ENCODE data around the gene SLC47A2.

DNA sequence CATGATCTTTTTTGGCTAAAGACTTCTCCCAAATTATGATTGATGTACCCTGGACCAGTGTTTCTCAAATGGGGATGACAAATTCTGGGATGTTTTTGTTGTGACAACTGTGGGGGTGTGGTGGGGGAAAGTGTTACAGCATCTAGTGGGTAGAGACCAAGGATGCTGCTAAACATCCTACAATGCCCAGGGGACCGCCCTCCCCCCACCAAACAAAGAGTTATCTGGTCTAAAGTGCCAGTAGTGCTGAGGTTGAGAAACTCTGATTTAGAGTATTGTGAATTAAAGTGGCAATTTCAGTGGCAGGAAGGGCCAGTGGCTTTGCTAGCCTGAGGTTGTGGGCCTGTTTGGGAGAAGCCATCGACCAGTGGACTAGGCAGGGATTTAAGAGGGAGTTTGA lies 33.3 kb downstream of the SLC47A2 start:
- TF ChIP-seq, protein P1, sequence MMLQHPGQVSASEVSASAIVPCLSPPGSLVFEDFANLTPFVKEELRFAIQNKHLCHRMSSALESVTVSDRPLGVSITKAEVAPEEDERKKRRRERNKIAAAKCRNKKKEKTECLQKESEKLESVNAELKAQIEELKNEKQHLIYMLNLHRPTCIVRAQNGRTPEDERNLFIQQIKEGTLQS (IDR thresholded peaks at IDR 0.05) = no peak
- TF ChIP-seq, protein P1 (CRISPR knock-in tag; conservative IDR thresholded peaks at IDR 0.05) = no peak
- TF ChIP-seq PHB (CRISPR knock-in tag; IDR thresholded peaks at IDR 0.05) = no peak
- TF ChIP-seq ZNF174 (CRISPR knock-in tag; IDR thresholded peaks at IDR 0.05) = no peak
- TF ChIP-seq ZNF668 (CRISPR knock-in tag; IDR thresholded peaks at IDR 0.05) = no peak
- TF ChIP-seq, protein P2, sequence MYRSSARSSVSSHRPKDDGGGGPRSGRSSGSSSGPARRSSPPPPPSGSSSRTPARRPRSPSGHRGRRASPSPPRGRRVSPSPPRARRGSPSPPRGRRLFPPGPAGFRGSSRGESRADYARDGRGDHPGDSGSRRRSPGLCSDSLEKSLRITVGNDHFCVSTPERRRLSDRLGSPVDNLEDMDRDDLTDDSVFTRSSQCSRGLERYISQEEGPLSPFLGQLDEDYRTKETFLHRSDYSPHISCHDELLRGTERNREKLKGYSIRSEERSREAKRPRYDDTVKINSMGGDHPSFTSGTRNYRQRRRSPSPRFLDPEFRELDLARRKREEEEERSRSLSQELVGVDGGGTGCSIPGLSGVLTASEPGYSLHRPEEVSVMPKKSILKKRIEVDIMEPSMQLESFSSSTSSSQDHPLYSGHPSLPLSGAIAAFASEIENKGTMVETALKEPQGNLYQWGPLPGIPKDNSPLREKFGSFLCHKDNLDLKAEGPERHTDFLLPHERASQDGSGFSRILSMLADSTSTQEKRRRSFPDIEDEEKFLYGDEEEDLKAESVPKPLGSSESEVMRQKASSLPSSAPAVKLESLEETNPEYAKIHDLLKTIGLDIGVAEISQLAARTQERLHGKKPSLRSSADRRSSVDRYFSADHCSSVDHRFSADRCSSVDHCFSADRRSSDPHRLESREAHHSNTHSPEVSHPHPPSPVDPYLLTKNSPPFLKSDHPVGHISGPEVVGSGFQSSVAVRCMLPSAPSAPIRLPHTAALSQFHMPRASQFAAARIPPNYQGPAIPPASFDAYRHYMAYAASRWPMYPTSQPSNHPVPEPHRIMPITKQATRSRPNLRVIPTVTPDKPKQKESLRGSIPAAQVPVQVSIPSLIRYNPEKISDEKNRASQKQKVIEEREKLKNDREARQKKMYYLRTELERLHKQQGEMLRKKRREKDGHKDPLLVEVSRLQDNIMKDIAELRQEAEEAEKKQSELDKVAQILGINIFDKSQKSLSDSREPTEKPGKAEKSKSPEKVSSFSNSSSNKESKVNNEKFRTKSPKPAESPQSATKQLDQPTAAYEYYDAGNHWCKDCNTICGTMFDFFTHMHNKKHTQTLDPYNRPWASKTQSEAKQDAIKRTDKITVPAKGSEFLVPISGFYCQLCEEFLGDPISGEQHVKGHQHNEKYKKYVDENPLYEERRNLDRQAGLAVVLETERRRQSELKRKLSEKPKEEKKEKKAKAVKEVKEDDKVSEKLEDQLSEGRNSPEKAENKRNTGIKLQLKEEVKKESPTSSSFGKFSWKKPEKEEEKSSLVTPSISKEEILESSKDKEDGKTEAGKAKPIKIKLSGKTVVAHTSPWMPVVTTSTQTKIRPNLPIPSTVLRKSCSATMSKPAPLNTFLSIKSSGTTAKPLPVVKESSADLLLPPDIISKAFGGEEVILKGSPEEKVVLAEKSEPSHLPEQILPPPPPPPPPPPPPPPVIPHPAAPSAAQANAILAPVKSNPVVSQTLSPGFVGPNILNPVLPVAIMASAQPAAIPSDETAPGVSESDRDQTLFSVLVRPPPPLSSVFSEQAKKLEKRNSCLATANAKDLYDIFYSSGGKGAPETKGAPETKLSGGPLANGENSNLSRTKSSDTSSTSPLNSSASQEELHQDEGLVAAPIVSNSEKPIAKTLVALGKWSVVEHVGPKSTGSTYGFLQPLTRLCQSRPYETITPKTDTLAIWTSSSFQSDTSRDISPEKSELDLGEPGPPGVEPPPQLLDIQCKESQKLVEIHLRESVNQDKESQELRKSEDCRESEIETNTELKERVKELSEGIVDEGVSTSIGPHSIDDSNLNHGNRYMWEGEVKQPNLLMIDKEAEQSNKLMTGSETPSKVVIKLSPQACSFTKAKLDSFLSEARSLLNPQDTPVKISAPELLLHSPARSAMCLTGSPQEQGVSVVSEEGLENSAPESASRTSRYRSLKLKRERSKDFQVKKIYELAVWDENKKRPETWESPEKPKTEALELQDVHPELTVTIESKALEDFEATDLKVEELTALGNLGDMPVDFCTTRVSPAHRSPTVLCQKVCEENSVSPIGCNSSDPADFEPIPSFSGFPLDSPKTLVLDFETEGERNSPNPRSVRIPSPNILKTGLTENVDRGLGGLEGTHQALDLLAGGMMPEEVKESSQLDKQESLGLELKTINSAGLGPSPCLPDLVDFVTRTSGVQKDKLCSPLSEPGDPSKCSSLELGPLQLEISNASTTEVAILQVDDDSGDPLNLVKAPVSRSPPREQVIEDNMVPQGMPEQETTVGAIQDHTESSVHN (IDR thresholded peaks at IDR 0.05; ENCODE audit: borderline replicate concordance in 1 of 2, low read depth in 1 of 2) = no peak
- TF ChIP-seq RBM17 (IDR thresholded peaks at IDR 0.05; ENCODE audit: borderline replicate concordance, low read depth, low read length) = no peak
- no peak for TF ChIP-seq YY1 (IDR thresholded peaks at IDR 0.05; ENCODE audit: borderline replicate concordance in 1 of 3, control insufficient read depth in 1 of 3, extremely low read depth in 1 of 3, insufficient read depth in 3 of 3, insufficient read length in 1 of 3, insufficient replicate concordance in 2 of 3, low read depth in 1 of 3, low read length in 2 of 3)
